Measurements from ENCODE around the gene UGT2B15.
"Not testable (repeated sequence)": the region's sequence is repeated elsewhere in the genome, so short reads cannot be mapped to it uniquely, and the experiment has no call there.

Gene UGT2B15

GRCh38 chr4:68655764-68656444, 14.5 kb downstream of the UGT2B15 start:
- DNase-seq, result no peak

GRCh38 chr4:68654946-68655721, 15.3 kb downstream of the UGT2B15 start:
- no peak for DNase-seq

- DNase-seq, result no peak
Measured at GRCh38 chr4:68651932-68652331, 18.5 kb downstream of the UGT2B15 start.

- DNase-seq, result no peak
Measured at GRCh38 chr4:68630371-68630770, 40.1 kb downstream of the UGT2B15 start.

GRCh38 chr4:68622731-68623130, 47.7 kb downstream of the UGT2B15 start:
- DNase-seq, result not testable (repeated sequence)

- DNase-seq, result no peak
Measured at GRCh38 chr4:68617003-68617698, 53.3 kb downstream of the UGT2B15 start.

- DNase-seq, result no peak
Measured at GRCh38 chr4:68615699-68616422, 54.6 kb downstream of the UGT2B15 start.

- DNase-seq, result no peak
Measured at GRCh38 chr4:68613752-68614151, 56.7 kb downstream of the UGT2B15 start.

- DNase-seq, result no peak
Measured at GRCh38 chr4:68606240-68606639, 64.2 kb downstream of the UGT2B15 start.

GRCh38 chr4:68599150-68599549, 71.3 kb downstream of the UGT2B15 start:
- no peak for DNase-seq

GRCh38 chr4:68597482-68597881, 73.0 kb downstream of the UGT2B15 start:
- DNase-seq, result no peak

Data from cerebellar nuclear complex (tissue), 1 donor.